SU-DHL-6 (cell line): Measurements from ENCODE around the gene DPH1.

Experiments
- EZH2phosphoT487 ChIP-seq: fragments of 200-600 bp; sonication (generic), shearing (Covaris generic); conservative IDR thresholded peaks from 2 replicates; pipeline ENCODE4 v1.6.1; 2018; ENCODE audit warnings: mild to moderate bottlenecking, antibody characterized with exemption, low read length, moderate library complexity, mixed read lengths
- TF ChIP-seq, protein P1 (sequence below): fragments of 200-600 bp; sonication (generic); IDR thresholded peaks from one replicate; pipeline ENCODE4 v1.5.1; 2017; ENCODE audit warnings: antibody characterized with exemption, mild to moderate bottlenecking, low read length, moderate library complexity; ENCODE audit not compliant: insufficient read depth, poor library complexity, severe bottlenecking

- TF ChIP-seq, protein P1, sequence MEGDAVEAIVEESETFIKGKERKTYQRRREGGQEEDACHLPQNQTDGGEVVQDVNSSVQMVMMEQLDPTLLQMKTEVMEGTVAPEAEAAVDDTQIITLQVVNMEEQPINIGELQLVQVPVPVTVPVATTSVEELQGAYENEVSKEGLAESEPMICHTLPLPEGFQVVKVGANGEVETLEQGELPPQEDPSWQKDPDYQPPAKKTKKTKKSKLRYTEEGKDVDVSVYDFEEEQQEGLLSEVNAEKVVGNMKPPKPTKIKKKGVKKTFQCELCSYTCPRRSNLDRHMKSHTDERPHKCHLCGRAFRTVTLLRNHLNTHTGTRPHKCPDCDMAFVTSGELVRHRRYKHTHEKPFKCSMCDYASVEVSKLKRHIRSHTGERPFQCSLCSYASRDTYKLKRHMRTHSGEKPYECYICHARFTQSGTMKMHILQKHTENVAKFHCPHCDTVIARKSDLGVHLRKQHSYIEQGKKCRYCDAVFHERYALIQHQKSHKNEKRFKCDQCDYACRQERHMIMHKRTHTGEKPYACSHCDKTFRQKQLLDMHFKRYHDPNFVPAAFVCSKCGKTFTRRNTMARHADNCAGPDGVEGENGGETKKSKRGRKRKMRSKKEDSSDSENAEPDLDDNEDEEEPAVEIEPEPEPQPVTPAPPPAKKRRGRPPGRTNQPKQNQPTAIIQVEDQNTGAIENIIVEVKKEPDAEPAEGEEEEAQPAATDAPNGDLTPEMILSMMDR: no peak
- TF ChIP-seq EZH2phosphoT487: no peak
These were observed 32.7 kb downstream of the DPH1 start for GRCh38 chr17:2062571-2063183.
